ENCODE data around the gene ZDHHC14.

DNA sequence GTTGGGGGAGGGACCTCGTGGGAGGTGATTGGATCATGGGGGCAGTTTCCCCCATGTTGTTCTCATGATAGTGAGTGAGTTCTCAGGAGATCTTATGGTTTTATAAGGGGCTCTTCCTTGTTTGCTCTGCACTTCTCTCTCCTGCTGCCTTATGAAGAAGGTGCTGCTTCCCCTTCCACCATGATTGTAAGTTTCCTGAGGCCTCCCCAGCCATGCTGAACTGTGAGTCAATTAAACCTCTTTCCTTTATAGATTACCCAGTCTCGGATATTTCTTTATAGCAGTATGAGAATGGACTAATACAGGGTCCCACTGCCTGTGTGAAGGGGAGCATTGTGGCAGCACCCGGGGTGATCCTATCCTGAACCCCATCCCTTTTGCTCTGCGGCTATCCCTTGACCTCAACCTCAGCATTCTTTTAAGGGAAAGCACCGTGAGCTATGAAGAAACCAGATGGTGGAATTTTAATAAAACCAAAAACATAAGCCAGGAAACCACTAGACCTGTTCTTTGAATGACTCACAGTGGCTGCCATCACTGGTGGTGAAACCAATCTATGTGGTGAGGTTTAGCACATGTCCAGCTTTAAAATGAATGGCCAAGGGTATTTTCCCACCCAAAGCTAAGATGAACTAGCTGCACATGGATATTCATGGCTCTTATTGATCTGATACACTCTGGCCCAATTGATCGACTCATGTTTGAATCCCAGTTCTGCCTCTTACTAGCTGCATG is 62.2 kb downstream of the ZDHHC14 start:
- TF ChIP-seq, protein P1, sequence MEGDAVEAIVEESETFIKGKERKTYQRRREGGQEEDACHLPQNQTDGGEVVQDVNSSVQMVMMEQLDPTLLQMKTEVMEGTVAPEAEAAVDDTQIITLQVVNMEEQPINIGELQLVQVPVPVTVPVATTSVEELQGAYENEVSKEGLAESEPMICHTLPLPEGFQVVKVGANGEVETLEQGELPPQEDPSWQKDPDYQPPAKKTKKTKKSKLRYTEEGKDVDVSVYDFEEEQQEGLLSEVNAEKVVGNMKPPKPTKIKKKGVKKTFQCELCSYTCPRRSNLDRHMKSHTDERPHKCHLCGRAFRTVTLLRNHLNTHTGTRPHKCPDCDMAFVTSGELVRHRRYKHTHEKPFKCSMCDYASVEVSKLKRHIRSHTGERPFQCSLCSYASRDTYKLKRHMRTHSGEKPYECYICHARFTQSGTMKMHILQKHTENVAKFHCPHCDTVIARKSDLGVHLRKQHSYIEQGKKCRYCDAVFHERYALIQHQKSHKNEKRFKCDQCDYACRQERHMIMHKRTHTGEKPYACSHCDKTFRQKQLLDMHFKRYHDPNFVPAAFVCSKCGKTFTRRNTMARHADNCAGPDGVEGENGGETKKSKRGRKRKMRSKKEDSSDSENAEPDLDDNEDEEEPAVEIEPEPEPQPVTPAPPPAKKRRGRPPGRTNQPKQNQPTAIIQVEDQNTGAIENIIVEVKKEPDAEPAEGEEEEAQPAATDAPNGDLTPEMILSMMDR (IDR thresholded peaks at IDR 0.05; ENCODE audit: low read length), result no peak
- no peak for TF ChIP-seq EZH2 (optimal IDR thresholded peaks at IDR 0.05; ENCODE audit: low read depth, low read length)
